SK-N-MC (cell line): ENCODE measurements around the gene COL6A5.

Experiments used
- EZH2 ChIP-seq: fragments of 200-600 bp; sonication (generic); IDR thresholded peaks from one replicate; pipeline ENCODE4 v1.6.1; 2017; ENCODE audit warnings: antibody characterized with exemption
- FOXP2 ChIP-seq: optimal IDR thresholded peaks from 2 replicates; pipeline ENCODE3; 2011; ENCODE audit warnings: mild to moderate bottlenecking, moderate library complexity; ENCODE audit not compliant: insufficient read depth; ENCODE audit errors: extremely low read length, control extremely low read depth
- POLR2AphosphoS5 ChIP-seq: IDR thresholded peaks from 2 replicates; pipeline ENCODE4 v1.6.1; 2012; ENCODE audit warnings: mild to moderate bottlenecking, low read depth, low read length, borderline replicate concordance

DNA sequence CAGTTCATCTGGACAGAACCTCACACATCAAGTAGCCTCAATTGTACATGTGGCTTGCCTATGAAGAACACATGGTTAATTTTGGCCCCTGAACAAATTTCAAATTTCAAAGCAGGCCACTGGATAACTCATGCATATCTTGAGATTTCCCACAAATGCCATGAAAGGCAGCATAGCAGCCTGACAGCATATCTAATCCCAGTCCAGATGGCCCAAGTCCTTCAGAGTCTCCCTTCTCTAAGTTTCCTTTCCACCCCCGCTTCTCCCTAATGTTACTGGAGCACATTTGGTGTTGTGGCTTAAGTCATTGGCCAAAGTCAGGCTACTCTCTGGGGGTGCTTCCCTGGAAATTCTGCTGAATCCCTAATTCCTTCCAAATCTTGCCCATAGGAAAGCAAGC lies 117.7 kb downstream of the COL6A5 start:
- TF ChIP-seq EZH2: no peak
- no peak for TF ChIP-seq POLR2AphosphoS5
- no peak for TF ChIP-seq FOXP2
